Nephron (organoid): ENCODE data around the gene PRKCB.
"Not testable (repeated sequence)": the region's sequence is repeated elsewhere in the genome, so short reads cannot be mapped to it uniquely, and the experiment has no call there.

Experiments used
- H3K27ac Mint-ChIP-seq, 3 experiments: 2 replicates each; pipeline ENCODE4 v1.8.0; 2020; ENCODE audit warnings: mixed read lengths in 3 of 3, mild to moderate bottlenecking in 2 of 3, moderate library complexity in 1 of 3
- H3K27me3 Mint-ChIP-seq: 2 replicates; pipeline ENCODE4 v1.8.0; 2021; ENCODE audit warnings: low read depth, mild to moderate bottlenecking, moderate library complexity, mixed read lengths
- H3K36me3 Mint-ChIP-seq: 2 replicates; pipeline ENCODE4 v1.8.0; 2020; ENCODE audit warnings: low read depth, mixed read lengths
- H3K4me1 Mint-ChIP-seq: 2 replicates; pipeline ENCODE4 v1.8.0; 2020; ENCODE audit warnings: mixed read lengths
- H3K4me3 Mint-ChIP-seq, 3 experiments: 2 replicates each; pipeline ENCODE4 v1.8.0; 2020; ENCODE audit warnings: mild to moderate bottlenecking in 3 of 3, mixed read lengths in 3 of 3, moderate library complexity in 2 of 3
- H3K9me3 Mint-ChIP-seq: 2 replicates; pipeline ENCODE4 v1.8.0; 2020; ENCODE audit warnings: mixed read lengths
- CTCF ChIP-seq, 3 experiments: fragments of 200-600 bp; sonication (generic); IDR thresholded peaks; one replicate each; pipeline ENCODE4 v1.5.0; 2021; ENCODE audit warnings: antibody characterized with exemption in 3 of 3; ENCODE audit not compliant: unreplicated experiment in 3 of 3

The PRKCB gene

GRCh38 chr16:23914946-23915530 lies 79.3 kb downstream of the PRKCB start:
- H3K36me3 Mint-ChIP-seq: no peaks in the 10 kb centered on the region
- peak overlapping the region in 1 of 3 experiments; percentile 30 for H3K4me3 Mint-ChIP-seq
- peaks cover 24% of the 10 kb centered on the region for H3K27me3 Mint-ChIP-seq
- peaks cover 4% of the 10 kb centered on the region for H3K4me1 Mint-ChIP-seq
- TF ChIP-seq CTCF (IDR thresholded peaks at IDR 0.05; ENCODE audit: unreplicated experiment in 3 of 3): no peak
- H3K9me3 Mint-ChIP-seq: no peaks in the 10 kb centered on the region
- no peak overlapping the region for H3K27ac Mint-ChIP-seq

GRCh38 chr16:23916552-23916951 lies 80.8 kb downstream of the PRKCB start:
- H3K27ac Mint-ChIP-seq, H3K9me3 Mint-ChIP-seq, H3K4me3 Mint-ChIP-seq, H3K4me1 Mint-ChIP-seq, H3K36me3 Mint-ChIP-seq: not testable (repeated sequence)
- H3K27me3 Mint-ChIP-seq: peaks cover 21% of the 10 kb centered on the region

- no peak for TF ChIP-seq CTCF (IDR thresholded peaks at IDR 0.05; ENCODE audit: unreplicated experiment in 3 of 3)
- H3K4me1 Mint-ChIP-seq: peaks cover 4% of the 10 kb centered on the region
- no peak overlapping the region for H3K4me3 Mint-ChIP-seq
- no peak overlapping the region for H3K27ac Mint-ChIP-seq
- H3K27me3 Mint-ChIP-seq: peaks cover 21% of the 10 kb centered on the region
- H3K36me3 Mint-ChIP-seq: no peaks in the 10 kb centered on the region
- H3K9me3 Mint-ChIP-seq: no peaks in the 10 kb centered on the region
Measured at GRCh38 chr16:23917621-23918020, 81.8 kb downstream of the PRKCB start.

GRCh38 chr16:23920446-23920845 lies 84.7 kb downstream of the PRKCB start:
- TF ChIP-seq CTCF (IDR thresholded peaks at IDR 0.05; ENCODE audit: unreplicated experiment in 3 of 3): no peak
- Mint-ChIP-seq H3K27ac (no peak overlapping the region), H3K9me3 (no peaks in the 10 kb centered on the region), H3K27me3 (peaks cover 7% of the 10 kb centered on the region), H3K4me1 (no peaks in the 10 kb centered on the region), H3K4me3 (no peak overlapping the region), H3K36me3 (no peaks in the 10 kb centered on the region)

- no peaks in the 10 kb centered on the region for H3K4me1 Mint-ChIP-seq
- no peaks in the 10 kb centered on the region for H3K9me3 Mint-ChIP-seq
- no peaks in the 10 kb centered on the region for H3K36me3 Mint-ChIP-seq
- TF ChIP-seq CTCF (IDR thresholded peaks at IDR 0.05; ENCODE audit: unreplicated experiment in 3 of 3): no peak
- H3K27me3 Mint-ChIP-seq: peaks cover 11% of the 10 kb centered on the region
- no peak overlapping the region for H3K27ac Mint-ChIP-seq
- no peak overlapping the region for H3K4me3 Mint-ChIP-seq
Measured at GRCh38 chr16:23920899-23921298, 85.1 kb downstream of the PRKCB start.

- peaks cover 9% of the 10 kb centered on the region for H3K27me3 Mint-ChIP-seq
- H3K4me1 Mint-ChIP-seq: peaks cover 6% of the 10 kb centered on the region
- H3K36me3 Mint-ChIP-seq: no peaks in the 10 kb centered on the region
- no peaks in the 10 kb centered on the region for H3K9me3 Mint-ChIP-seq
- no peak for TF ChIP-seq CTCF (IDR thresholded peaks at IDR 0.05; ENCODE audit: unreplicated experiment in 3 of 3)
- no peak overlapping the region for H3K27ac Mint-ChIP-seq
- H3K4me3 Mint-ChIP-seq: no peak overlapping the region
Measured at GRCh38 chr16:23922406-23922805, 86.6 kb downstream of the PRKCB start.
